Hematopoietic multipotent progenitor cell treated with erythropoietin and hydrocortisone succinate and interleukin-3 and kit ligand, for 15 days (in vitro differentiated cells): Measurements from ENCODE around the gene NREP.

ENCODE experiments used
- DNase-seq: peaks from one replicate; pipeline ENCODE4 v3.0.0-alpha.2; 2015; ENCODE audit warnings: low spot score

The NREP gene, protein sequence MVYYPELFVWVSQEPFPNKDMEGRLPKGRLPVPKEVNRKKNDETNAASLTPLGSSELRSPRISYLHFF

DNA sequence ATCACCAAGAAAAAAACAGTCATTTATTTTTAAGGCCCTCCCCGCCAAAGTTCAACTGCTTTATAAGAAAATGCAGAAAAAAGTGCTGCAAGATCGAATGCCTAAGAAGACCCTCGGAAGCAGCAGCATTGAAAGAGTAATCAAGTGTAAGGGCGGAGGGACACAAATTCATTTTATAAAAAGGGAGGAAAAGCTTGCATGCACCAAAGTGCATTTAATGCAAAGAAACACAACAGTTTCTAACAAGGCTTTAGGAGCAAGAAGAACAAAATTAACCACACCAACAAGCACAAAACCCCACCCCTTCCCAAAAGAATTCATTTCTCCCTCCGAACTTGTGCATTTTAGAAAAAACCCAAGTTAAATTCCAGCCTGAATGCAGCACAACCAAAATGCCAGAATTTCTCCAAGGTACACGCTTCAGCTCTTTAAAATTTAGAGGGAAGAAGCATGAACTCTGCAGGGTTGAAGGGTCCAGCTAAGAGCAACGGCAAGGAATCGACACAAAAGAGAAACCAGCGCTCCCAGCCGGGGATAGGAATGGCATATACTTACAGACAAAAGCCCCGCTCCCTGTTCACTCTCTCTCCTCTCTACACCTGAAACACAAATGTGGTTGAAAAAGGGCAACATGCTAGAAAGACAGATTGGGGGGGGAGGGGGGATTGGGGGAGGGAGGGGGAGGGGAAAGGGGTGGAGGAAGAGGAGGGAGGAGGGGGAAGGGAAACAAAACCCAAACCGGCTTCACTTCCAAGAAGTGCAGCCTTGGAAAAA lies at the start of gene NREP:
TSS of gene NREP (minus strand) at position 614 of the 774 bp plus-strand sequence. CDS start 1,422 bp downstream, outside the sequence.
- DNase-seq: peak; percentile 4

DNA sequence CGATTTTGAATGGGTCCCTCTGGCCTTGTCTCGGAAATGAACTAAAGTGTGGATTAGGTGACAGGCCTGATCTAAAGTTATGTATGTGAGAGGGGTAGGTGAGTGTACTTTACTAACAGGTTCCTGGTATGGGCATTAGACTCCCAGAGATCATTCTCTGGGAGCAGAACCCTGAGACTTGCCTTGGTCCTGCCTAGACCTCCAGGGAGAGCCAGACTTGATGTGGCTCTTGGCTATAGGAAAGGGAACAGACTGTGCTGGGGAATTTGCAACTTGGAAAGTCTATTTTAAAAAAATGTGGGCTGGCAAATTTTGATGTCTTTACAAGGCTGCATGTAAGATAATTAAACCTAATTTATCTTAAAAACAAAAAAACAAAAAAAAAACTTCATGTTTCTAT lies 49.8 kb upstream of the NREP start:
- no peak for DNase-seq

DNA sequence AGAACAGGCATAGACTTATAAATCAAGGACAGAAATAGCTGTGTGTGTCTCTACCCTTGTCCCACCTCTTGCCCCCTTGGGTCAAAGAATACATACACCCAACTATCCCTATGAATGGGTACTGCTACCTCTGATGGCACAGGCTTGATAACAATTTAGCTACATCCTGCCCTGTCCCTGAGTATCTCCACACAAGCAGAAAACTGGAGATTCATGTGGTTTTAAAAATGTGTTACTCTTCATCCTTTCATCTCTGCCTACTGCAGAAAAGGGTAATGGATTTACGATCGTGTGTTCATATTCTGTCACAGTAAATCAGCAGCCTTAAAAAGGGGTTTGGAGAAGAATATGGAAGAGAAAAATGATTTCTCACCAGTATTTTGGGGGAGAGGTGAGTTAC lies 49.2 kb upstream of the NREP start:
- DNase-seq: no peak

DNA sequence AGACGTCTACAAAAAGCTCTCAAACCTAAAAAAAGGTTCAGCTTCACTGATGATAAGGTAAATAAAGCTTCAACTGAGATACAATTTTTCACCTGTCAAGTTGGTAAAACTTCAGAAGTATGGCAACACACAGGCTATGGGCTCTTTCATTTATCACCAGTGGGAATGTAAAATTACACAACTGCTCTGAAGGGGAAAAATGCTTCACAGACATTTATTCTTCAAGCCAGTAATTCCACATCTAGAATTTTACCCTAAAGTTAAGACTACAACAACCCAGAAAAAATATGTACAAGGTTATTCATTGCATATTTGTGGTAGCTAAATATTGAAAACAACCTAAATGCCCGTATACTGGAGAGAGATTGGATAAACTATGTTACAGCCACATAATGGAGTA lies 48.1 kb upstream of the NREP start:
- DNase-seq: no peak

DNA sequence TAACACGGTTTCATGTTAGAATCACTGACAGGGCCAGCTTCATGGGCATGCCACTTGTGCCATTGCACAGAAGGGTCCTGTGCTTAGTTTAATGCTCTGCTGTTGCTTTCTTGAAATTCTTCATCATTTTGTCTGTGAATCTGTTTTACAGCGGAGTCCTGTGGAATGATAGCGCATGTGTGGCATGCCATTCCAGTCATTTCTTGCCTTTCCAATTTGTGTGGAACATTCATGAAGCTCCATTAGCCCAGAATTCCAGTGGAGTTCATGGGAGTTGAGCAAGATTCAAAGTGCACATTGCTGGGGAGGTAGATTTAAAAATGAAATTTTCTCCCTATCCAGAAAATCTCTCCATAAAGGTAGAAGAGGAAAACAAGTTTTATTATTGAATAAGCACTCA lies 43.4 kb upstream of the NREP start:
- no peak for DNase-seq

DNA sequence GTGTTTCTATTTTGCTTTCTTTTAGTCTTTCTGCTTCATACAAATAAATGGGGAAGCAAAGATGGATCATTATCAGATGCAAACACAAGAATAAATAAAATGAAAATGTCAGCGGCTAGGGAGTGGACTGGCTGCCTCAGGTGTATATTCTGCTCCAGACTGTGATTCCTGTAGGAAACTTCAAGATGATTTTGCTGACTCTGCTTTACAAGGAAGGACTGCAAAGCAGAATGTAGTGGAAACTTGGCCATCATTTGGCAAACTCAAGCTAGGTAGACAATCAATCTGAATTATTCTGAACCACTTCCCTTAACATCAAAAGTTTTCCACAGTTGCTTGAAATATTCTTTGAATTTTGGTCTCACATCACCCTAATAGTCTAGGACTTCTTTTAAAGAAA lies 38.1 kb upstream of the NREP start:
- no peak for DNase-seq

DNA sequence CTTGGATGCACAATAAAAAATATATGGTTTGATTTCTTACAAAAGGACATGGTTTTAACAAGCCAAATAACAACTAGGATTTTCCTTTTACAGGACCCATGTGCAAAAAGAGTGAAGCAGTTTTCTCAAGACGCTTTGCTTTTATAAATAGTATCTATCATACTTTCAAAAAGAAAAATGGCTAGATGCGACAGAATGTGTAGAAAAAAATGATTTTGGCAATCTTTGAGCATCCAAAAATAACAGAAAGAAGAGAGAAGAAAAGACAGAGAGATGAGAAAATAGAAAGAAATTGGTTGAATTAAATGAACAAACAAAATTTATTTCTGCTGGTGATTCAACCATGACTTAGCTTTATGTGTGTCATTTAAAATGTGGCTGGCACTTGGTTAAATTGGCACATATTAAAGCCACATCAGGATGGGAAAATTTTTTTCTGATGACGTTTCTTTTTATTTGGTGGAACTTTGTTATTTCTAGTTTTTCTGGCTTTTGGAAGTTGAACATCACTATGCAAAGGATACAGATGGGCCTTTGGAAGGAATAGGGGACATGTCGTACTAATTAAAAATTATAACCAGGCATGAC lies 35.6 kb upstream of the NREP start:
- DNase-seq: no peak

DNA sequence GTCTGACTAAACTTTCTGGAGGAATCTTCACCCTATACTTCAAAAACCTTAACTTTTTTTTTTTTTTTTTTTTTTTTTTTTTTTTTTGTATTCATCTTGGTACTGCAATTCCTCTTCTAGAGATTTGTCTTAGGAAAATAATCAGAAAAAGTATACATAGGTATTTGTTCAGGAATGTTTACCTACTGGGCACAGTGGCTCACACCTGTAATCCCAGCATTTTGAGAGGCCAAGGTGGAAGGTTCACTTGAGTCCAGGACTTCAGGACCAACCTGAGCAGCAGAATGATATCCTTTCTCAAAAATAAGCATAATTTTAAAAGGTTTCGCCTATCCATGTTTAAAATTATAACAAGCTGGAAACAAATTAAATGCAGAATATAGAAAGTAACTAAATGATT lies 33.3 kb upstream of the NREP start:
- no peak for DNase-seq

DNA sequence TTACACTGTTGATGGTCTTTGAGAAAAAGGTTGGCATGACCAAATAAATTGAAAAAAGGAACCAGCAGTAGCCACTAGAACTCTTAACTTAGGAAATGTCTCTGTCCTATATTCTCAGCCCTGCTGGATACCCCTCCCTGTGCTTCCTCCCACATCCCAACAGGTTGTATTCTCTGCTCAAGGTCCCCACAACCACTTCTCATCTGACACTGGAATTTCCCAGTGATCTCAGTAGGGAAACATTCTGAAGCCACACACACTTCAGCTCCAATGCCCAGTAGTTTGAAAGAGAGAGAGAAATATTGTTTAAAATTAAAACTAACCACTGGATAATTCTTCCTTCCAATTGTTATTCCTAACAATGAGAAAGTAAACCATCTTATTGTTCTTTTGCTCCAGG lies 30.0 kb upstream of the NREP start:
- no peak for DNase-seq

DNA sequence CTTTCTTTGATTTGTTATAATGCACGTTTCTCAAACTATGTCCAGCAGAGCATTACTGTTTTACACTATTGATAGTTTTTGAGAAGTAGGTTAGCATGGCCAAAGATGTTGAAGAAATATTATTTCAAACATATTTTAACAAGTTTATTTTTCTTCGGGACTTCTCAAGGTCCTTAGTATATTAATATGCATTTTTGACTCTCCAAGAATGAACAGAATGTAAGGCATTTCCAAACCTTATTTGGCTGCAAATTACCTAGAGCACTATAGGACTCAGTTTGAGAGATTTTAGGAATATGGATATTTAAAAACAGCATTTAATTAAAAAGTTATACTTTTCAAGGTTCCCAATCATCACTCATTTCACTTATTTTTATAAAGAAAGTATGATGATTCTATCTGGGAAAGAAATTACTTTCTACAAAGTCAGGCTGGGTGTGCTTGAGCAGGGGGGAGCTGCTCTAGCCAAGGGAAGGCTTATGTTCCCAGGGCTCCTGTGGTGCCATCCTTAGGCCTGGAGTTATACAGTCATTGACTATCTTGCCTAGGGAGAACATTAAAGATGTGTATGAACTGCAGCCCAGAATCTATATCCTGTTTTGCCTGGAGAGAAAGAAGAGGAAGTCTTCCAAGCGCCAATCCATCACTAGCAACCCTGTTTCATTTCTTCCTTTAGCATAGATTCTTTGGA lies 27.6 kb upstream of the NREP start:
- DNase-seq: no peak

DNA sequence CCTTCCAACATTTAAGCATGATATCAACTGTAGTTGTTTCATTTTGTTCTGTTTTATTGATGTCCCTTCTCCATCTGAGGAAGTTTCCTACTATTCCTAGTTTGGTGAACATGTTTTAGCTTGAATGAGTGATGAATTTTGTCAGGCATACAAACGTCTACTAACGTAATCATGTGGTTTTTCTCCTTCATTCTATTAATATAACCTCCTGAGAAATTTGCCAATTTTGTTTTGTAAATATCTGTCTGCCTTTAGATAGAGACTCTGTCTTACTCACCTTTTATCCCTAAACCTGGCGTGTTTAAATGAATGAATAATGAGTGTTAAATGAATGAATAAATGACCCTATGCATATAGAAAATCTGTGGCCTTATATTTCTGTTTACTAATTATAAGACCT lies 26.5 kb upstream of the NREP start:
- no peak for DNase-seq

DNA sequence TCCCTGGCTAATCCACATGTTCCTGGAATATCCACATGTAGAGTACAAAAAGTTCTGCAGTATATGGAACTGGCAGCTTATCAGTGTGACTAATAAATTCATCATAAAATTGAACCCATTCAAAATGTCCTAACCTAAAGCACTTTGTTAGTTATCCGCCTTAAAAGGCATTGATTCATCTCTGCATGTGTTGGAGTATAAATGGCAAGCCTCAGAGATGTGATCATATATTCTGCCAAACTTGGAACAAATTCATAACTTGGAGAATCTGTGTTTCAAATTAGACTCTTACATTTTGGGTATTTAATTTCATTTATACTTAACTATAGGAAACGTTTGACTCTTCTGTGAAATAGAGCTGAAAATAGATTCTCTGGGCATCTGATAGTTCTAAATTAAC lies 25.2 kb upstream of the NREP start:
- DNase-seq: no peak

DNA sequence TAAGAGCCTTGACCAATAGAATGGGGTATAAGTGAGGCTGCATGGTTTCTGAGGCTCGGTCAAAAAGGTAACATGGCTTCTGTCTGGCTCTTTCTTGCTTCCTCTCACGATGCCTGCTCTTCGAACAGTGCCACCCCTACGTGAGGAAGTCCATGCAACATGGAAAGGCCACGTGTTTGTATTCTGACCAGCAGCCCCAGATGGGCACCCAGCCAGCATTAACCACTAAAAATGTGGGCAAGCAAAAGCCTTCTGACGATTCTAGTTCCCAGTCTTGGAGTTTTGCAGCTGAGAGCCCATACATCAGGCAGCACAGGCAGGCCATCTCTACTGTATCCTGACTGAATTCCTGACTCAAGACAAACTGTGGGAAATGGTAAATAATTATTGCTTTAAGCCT lies 24.2 kb upstream of the NREP start:
- DNase-seq: no peak

DNA sequence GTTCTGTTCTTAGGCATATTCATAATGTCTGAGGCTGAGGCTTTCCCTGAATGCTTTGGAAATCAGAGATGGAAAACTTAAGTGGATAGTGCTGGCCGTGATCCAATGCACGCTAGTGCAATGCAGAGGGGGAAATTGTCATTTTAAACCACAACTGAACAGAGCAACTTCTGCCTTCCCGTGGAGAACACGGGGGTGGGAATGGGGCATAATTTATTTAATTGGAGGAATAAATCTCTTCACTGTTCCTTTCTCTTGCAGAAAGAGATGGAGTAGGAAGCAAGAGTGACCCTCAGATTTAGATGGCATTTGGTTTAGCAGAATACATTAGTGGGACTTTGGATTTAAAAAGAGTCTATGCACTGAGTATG lies 22.9 kb upstream of the NREP start:
- no peak for DNase-seq

DNA sequence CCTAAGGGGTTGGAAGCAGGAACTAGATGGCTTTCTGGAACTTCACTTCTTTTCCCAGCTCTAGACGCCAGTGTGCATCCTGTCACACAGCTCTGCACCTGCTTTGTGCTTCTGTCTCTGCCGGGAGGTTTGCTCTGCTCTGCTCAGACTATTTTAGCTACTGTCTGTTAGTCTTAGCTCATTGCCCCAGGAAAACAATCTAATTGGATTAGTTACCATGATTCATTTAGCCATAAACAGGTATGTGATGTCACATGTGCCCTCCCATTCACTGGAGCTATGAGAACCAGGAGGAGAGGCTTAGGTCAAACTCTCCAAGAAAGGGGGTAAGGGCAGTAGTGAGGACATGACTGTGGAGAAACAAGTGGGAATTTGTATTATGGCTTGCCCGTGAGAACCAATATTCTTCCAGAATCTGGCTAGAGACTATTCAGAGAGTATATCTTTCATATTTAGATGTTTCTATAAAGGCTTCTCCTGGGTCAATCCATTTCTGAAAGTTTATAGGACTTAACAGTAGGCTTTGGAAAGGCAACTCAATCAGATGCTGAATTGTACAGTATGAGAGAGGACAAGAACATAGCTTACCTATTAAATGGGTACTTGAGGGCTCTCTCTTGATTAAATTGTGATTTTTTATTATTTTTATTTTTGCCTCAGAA lies 22.4 kb upstream of the NREP start:
- DNase-seq: no peak

DNA sequence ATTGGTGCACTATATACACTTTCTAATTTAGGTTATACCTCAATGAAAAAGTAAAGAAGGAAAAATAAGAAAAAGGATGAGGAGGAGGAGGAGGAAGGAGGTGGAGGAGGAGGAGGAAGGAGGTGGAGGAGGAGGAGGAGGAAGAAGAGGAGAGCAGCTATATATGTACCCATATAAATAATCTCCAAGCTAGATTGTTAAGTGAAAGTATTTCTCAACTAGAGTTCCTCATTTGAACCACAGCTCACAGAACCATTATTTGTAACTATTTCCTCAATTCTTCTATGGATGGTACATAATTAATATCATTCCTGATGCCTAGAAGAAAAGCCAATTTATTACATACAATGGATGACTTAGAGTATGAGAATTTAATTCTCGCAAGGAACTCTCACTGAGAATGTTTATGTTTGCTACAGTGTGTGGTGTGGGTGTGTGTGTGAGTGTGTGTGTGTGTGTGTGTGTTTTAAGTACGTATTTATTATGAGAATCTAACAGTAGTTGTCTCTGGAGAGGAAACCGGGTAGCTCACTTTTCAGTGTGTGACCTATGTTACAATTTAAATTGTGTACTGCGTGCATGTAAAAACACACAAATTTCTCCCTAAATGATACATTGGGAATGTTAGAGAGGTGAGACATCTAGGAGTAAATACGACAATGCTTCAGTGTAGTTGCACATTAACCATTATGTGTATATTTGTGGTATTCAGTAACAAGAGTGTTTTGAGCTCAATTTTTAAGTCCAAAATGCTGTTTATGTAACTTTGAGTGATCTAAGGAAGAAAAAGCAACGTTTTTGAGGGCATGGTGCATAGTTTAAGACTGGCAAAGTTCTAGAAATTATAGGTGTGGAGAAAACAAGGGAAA lies 20.2 kb upstream of the NREP start:
- DNase-seq: no peak

DNA sequence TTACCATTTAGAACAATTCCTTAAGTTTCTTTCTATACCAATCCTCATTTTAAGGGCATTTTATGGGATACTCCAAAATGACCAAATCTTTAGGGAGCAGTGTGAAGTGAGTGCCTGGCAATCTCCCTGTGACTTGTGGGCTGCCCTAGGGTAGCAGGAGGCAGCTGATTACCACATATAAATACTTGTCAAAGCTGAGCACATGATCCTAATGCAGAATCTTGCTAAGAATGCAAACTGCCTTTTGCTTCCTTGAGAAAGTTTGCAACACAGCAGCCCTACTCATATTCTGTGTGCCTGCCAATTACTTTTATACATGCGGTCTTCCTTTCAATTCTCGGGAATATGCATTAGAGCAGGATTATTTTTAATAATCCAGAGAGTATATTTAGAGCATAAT lies 18.2 kb upstream of the NREP start:
- no peak for DNase-seq

DNA sequence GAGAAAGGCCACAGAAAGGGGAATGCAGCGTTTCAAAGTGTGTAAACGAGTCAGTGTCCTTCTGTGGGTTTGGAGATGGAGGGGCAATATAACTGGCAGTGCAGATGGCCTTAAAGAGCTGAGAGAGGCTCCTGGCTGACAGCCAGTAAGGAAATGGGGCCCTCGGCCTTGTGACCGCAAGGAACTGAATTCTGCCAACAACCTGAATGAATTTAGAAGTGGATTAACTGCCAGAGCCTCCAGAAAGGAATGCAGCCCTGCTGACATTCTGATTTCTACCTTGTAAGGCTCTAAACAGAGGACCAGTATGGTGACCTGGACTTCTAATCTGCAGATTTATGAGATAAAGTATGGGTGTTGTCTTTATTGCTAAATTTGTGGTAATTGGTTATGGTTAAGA lies 17.5 kb upstream of the NREP start:
- no peak for DNase-seq

DNA sequence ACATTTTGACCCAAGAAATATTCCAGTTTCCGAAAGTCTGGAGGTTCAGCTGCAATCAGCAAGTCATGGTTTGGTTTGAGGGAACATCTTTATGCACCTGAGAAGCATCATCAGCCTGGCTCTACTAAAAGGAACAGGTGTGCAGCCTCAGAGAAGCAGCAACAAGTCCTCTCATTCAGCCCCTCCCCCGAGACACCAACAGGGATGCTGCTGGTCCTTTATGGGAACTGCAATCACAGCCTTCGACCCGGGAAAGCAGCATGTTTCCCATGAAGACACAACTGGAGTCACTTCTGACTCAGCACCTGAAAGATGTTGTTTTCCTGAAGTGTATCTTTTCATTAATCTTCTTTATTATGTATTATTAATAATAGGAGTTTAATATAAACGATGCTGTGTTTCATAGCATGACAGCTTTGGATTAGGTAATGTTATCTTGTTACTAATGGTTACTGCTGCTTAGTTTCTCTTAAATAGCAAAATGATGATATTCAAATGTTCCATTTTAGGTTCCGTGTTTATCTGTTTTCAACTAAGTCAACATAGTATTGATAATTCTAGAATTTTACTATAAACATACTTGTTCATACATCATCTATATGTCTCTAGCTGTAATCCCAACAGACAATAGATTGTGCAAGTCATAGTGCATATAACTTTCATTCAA lies 15.6 kb upstream of the NREP start:
- no peak for DNase-seq

DNA sequence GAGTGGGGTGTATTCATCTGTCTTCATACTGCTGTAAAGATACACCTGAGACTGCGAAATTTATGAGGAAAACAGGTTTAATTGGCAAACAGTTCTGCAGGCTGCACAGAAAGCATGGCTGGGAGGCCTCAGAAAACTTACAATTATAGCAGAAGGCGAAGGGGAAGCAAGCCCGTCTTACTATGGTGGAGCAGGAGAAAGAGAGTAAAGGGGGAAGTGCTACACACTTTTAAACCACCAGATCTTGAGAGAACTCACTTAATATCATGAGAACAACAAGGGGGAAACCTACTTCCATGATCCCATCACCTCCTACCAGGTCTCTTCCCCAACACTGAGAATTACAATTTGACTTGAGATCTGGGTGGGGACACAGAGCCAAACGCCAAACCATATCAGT lies 12.5 kb upstream of the NREP start:
- no peak for DNase-seq
